OCI-LY7 (cell line): ENCODE data around the gene ISM1. TPM values are rescaled to one million over a fixed set of nuclear protein-coding genes. Genes with fewer than 3 reads are reported as not detected.

Experiments used
- BruUV-seq: library from RNA; stranded (reverse); fragments of 400-500 nt; replicated peaks from 2 replicates; lab custom pipeline; 2021; lab: Mats Ljungman, UMichigan
- CTCF ChIA-PET: fragments of 300-600 bp; sonication (Branson Sonifier 250); formaldehyde crosslinking; loops from one replicate; lab custom pipeline; 2022; ENCODE audit warnings: antibody characterized with exemption; ENCODE audit not compliant: unreplicated experiment; lab: Charles Lee
- POLR2A ChIA-PET: fragments of 300-600 bp; sonication (Branson Sonifier 250); formaldehyde crosslinking; loops from one replicate; lab custom pipeline; 2022; ENCODE audit warnings: antibody characterized with exemption; lab: Charles Lee
- DNase-seq: peaks from one replicate; pipeline ENCODE4 v3.0.0-alpha.2; 2015; ENCODE audit warnings: low spot score
- H2AFZ ChIP-seq: fragments of 200-600 bp; sonication (generic), shearing (Covaris generic); 2 replicates; pipeline ENCODE4 v1.6.1; 2014; ENCODE audit warnings: mild to moderate bottlenecking, antibody characterized with exemption, low read length, moderate library complexity
- H3K27ac ChIP-seq: fragments of 200-600 bp; sonication (generic); 2 replicates; pipeline ENCODE4 v1.5.1; 2014; ENCODE audit warnings: mixed run types, low read depth, mild to moderate bottlenecking, moderate library complexity, low read length, inconsistent platforms; ENCODE audit not compliant: poor library complexity, severe bottlenecking
- H3K36me3 ChIP-seq: fragments of 200-600 bp; sonication (generic); 2 replicates; pipeline ENCODE4 v1.6.1; 2014; ENCODE audit warnings: mild to moderate bottlenecking, antibody characterized with exemption, low read length, moderate library complexity, mixed read lengths; ENCODE audit not compliant: insufficient read depth
- H3K4me1 ChIP-seq: fragments of 200-600 bp; sonication (generic); 2 replicates; pipeline ENCODE4 v1.5.1; 2014; ENCODE audit warnings: mild to moderate bottlenecking, low read length; ENCODE audit not compliant: insufficient read depth, poor library complexity, severe bottlenecking
- H3K4me2 ChIP-seq: fragments of 200-600 bp; sonication (generic); 2 replicates; pipeline ENCODE4 v1.6.1; 2014; ENCODE audit warnings: mild to moderate bottlenecking, low read length
- H3K4me3 ChIP-seq: fragments of 200-600 bp; sonication (generic); 2 replicates; pipeline ENCODE4 v1.5.1; 2014; ENCODE audit warnings: mild to moderate bottlenecking, low read depth, low read length; ENCODE audit not compliant: poor library complexity, severe bottlenecking
- H3K79me2 ChIP-seq: fragments of 200-600 bp; sonication (generic); 2 replicates; pipeline ENCODE4 v1.6.1; 2016; ENCODE audit warnings: low read depth, mild to moderate bottlenecking, low read length, moderate library complexity, mixed read lengths; ENCODE audit not compliant: insufficient read depth
- H3K9me2 ChIP-seq: fragments of 200-600 bp; sonication (generic); 2 replicates; pipeline ENCODE4 v1.6.1; 2016; ENCODE audit warnings: mild to moderate bottlenecking, low read length, mixed read lengths; ENCODE audit not compliant: insufficient read depth
- H3K9me3 ChIP-seq: fragments of 200-600 bp; sonication (generic); 2 replicates; pipeline ENCODE4 v1.6.1; 2014; ENCODE audit warnings: mild to moderate bottlenecking, mixed run types, low read length, mixed read lengths
- H4K20me1 ChIP-seq: fragments of 200-600 bp; sonication (generic); 2 replicates; pipeline ENCODE4 v1.6.1; 2014; ENCODE audit warnings: mild to moderate bottlenecking, antibody characterized with exemption, low read length, moderate library complexity, mixed read lengths; ENCODE audit not compliant: insufficient read depth
- EZH2phosphoT487 ChIP-seq: fragments of 200-600 bp; sonication (generic); IDR thresholded peaks from 2 replicates; pipeline ENCODE4 v1.6.1; 2018; ENCODE audit warnings: low read depth, borderline replicate concordance, mild to moderate bottlenecking, mixed run types, antibody characterized with exemption, low read length, moderate library complexity, mixed read lengths
- intact Hi-C: fragments of 100-400 bp; cut with micrococcal nuclease; formaldehyde crosslinking; loops from one replicate; pipeline ENCODE4 v1.10.0; 2022; ENCODE audit not compliant: unreplicated experiment
- total RNA-seq, 2 experiments: library from RNA; depleted of rRNA in 1 of 2; stranded (reverse); fragments of >200 nt in 1 of 2; shearing (Covaris generic) in 1 of 2; gene quantifications; 2 replicates each; pipeline ENCODE4 v1.2.3, GENCODE V29; 2014 to 2022
- TF ChIP-seq, protein P1 (sequence below): fragments of 200-600 bp; sonication (generic); conservative IDR thresholded peaks from 2 replicates; pipeline ENCODE4 v1.5.1; 2014; ENCODE audit warnings: mild to moderate bottlenecking, antibody characterized with exemption, low read length, moderate library complexity, mixed read lengths

ISM1 gene
- total RNA-seq, 2 experiments from 2014 or later, result not detected

- CTCF ChIA-PET, result no interaction called here
Observed at GRCh38 chr20:13221673-13222318, 722 bp downstream of the ISM1 start.

DNA sequence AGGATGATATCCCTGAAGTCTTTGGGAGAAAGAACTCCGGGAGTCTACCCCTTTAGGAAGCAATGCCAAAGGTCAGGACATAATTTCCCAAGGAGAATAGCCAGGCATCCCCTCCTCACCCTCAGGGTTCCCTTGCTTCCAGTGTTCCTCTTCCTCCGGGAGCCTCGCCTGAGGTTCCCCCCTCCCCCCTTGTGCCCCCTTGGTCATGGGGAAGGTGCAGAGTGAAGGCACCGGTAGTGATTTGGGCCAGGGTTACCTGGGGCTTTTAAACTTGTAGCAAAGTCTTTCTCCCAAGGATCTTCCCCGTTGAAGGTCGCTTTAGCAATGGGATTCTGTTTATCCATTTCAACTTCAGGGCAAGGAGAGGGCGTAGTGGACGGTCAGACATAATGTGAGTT, 1.2 kb downstream of the ISM1 start:
- DNase-seq, result no peak
- H3K27ac ChIP-seq, result no peak overlapping the region
- H4K20me1 ChIP-seq, result no peaks in the 10 kb centered on the region
- no peaks in the 10 kb centered on the region for H3K4me1 ChIP-seq
- POLR2A ChIA-PET, result no interaction called here
- H3K4me2 ChIP-seq, result no peak overlapping the region
- no peaks in the 10 kb centered on the region for H3K79me2 ChIP-seq
- BruUV-seq, result no TSS peak
- TF ChIP-seq EZH2phosphoT487, result no peak
- TF ChIP-seq, protein P1, sequence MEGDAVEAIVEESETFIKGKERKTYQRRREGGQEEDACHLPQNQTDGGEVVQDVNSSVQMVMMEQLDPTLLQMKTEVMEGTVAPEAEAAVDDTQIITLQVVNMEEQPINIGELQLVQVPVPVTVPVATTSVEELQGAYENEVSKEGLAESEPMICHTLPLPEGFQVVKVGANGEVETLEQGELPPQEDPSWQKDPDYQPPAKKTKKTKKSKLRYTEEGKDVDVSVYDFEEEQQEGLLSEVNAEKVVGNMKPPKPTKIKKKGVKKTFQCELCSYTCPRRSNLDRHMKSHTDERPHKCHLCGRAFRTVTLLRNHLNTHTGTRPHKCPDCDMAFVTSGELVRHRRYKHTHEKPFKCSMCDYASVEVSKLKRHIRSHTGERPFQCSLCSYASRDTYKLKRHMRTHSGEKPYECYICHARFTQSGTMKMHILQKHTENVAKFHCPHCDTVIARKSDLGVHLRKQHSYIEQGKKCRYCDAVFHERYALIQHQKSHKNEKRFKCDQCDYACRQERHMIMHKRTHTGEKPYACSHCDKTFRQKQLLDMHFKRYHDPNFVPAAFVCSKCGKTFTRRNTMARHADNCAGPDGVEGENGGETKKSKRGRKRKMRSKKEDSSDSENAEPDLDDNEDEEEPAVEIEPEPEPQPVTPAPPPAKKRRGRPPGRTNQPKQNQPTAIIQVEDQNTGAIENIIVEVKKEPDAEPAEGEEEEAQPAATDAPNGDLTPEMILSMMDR, result no peak
- H3K36me3 ChIP-seq, result no peaks in the 10 kb centered on the region
- H3K9me3 ChIP-seq, result no peaks in the 10 kb centered on the region
- no peak overlapping the region for H2AFZ ChIP-seq
- CTCF ChIA-PET, result no interaction called here
- H3K9me2 ChIP-seq, result no peaks in the 10 kb centered on the region
- intact Hi-C loops, result no loop called here
- H3K4me3 ChIP-seq, result no peak overlapping the region

More at GRCh38 chr20:13221673-13222318, 722 bp downstream of the ISM1 start:
- no peak for DNase-seq
- Histone ChIP-seq H2AFZ (no peak overlapping the region), H3K4me1 (no peaks in the 10 kb centered on the region), H3K9me2 (no peaks in the 10 kb centered on the region), H3K4me2 (no peak overlapping the region), H4K20me1 (no peaks in the 10 kb centered on the region), H3K27ac (no peak overlapping the region), H3K4me3 (no peak overlapping the region), H3K79me2 (no peaks in the 10 kb centered on the region), H3K36me3 (no peaks in the 10 kb centered on the region), H3K9me3 (no peaks in the 10 kb centered on the region)
- POLR2A ChIA-PET, result no interaction called here
- no TSS peak for BruUV-seq
- intact Hi-C loops, result no loop called here
- no peak for TF ChIP-seq EZH2phosphoT487
- TF ChIP-seq, protein P1, result no peak

DNA sequence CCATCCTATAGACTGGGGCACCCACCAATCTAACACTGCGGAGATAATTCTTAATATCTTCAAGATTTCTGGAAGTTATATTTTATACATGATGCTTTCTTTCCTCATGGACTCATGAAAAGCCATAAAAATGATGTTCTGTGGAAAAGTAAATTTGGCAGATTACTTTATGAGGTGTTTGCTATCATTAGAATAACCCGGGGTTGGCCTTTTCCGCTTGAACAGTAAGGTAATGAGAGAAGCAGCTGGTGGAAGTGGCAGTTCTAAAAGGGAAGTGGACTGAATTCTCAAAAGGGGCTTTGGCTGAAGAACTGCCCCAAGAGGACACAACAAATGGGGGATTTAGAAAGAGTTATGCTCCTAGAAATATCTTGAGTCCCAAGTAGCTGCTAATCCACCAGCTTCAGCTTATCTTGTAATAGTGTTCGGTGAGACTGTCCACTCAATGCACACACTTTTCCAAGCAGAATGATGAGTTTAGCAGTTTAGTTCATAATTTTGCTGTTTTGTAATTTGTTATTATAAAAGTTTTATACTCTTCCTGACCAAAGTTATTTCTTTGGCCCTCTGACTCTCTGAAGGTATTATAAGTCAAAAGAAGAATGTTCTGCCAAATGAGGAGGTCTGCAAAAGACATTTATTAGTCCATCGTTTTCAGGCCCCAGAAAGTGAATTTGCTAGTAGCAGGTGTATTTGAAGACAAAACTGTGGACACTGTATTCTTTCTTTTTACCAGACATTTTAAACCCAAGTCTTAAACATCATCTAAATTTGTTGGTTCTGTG, 2.9 kb downstream of the ISM1 start:
- ChIA-PET CTCF (no interaction called here), POLR2A (no interaction called here)
- TF ChIP-seq, protein P1, result no peak
- no peak for TF ChIP-seq EZH2phosphoT487
- no TSS peak for BruUV-seq
- Histone ChIP-seq H4K20me1 (no peaks in the 10 kb centered on the region), H3K4me3 (no peak overlapping the region), H3K9me3 (no peaks in the 10 kb centered on the region), H3K4me2 (no peak overlapping the region), H2AFZ (no peak overlapping the region), H3K79me2 (no peaks in the 10 kb centered on the region), H3K4me1 (no peaks in the 10 kb centered on the region), H3K36me3 (no peaks in the 10 kb centered on the region), H3K9me2 (no peaks in the 10 kb centered on the region), H3K27ac (no peak overlapping the region)
- no peak for DNase-seq
- intact Hi-C loops, result no loop called here
